Non-pigmented ciliary epithelial cell (primary cell): ENCODE measurements around the gene CHID1.

Source experiments
- DNase-seq: peaks from one replicate; pipeline ENCODE4 v3.0.0-alpha.2; 2010; ENCODE audit warnings: low read depth

CHID1 gene

DNA sequence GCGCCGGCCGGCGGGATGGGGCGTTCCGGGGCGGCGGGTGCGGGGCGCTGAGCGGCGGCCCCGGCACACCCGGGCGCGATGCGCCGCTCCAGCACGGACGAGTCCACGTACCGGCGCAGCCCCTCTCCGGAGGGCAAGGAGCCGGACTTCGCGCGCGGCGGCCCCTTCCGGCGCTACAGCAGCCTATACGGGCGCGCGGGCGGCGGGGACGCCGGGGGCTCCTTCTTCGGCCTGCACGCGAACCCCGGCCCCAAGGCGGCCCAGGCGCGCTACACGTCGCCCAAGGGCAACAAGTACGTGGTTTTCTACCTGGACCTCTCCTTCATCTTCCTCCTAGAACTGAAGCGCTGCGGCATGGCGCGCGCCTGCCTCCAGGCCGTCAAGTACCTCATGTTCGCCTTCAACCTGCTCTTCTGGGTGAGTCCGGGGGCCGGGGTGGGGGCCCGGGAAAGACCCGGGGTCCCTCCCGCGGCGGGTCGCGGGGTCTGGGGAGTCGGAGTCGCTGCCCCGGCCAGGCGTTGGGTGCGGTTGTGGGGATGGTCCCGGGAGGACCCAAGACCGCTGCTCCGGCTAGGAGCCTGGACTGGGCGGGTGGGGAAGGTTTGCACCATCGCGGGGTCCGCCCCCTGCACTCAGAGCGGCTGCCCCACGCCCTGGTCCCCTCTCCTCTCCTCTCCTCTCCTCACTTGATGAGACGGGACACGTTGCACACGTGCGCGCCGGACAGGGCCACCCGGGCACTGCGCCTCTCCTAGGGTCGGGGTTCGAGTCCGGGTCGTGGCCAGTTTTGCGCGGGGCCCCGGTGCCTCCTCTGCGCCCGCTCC lies 60.4 kb downstream of the CHID1 start:
- DNase-seq = no peak

DNA sequence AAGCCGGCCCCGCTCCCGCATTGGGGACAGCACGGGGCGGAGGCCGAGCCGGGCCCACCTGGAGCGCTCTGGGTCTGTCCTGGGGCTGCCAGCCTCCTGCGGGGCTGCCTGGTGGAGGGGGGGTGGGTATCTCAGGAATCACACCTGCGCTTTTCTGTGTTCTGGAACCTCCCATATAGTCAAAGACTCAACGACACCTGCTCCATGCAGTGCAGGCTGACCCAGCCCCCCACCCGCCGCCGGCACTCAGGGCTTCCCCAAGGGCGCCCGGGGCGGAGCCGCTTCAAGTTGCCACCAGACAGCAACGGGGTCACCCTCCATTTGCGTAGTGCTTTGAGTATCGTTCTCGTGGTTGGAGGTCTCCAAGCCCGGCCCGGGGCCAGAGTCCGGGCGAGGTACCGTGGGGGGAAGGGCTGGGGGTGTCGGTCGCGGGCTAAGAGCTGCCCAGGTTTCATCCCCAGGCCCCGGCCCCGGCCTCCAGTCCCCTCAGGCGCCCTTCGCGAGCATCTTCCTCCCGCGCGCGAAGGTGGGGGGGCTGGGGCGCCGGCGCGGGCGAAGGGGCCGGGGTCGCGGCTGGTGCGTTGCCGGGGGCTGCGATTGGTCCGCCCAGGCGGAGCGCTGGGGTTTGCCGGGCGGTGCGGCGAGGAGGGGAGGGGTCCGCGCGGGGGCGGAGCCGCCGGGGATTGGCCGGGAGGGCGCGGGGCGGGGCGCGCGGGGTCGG lies 61.3 kb downstream of the CHID1 start:
- DNase-seq = no peak

DNA sequence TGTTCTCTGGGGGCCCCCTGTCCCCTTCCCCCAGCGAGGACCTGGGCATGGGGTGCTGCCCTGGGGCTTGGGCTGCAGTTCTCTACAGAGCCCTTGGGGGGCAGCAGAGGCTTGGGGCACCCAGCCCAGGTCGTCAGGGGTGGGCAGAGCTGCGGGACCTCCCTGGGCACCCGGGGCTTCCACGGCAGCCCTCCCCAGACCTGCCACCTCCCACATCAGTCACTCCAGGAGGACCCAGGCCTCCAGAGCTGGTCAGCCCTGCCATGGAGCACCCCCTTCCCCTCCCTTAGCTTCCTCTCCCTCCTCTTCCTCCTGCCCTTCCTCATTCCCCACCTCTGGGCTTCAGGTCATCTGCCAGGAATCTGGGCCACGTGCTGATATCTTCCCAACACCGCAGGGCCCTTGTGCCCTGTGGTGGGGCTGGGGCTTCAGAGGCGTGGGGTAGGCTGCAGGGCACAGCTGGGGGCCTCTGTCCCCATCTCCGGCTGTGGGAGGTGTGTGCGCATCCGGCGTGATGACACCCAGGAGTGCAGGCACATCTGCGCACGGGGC lies 62.2 kb downstream of the CHID1 start:
- DNase-seq = no peak

GRCh38 chr11:847876-848275 lies 62.7 kb downstream of the CHID1 start:
- no peak for DNase-seq

DNA sequence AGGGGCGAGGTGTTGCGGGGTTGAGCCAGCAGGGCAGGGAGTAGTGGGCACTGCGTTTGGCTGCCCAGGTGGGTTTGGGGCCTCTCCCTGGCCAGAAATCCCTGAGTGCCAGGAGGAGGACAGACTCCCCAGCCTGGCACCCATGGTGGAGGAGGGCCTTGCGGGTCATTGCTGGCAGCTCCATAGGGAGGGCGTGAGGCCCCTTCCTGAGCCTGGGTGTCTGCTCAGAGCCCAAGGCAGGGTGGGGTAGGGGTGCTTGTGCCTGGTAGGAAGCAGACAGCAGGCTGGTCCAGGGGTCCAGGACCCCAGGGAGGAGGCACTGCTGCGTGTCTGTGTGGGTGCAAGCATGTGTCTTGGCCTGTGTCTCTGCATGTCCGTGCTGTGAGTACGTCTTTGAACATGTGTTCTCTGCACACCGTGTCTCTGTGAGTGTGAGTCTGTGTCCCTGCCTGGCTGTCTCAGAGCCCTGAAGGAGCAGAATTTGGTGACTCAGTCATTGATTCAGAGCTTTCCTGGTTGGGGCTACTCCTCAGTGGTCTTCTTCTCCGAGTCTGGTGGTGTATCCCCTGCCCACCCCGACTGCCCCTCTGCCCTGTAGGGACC lies 64.0 kb downstream of the CHID1 start:
- no peak for DNase-seq

DNA sequence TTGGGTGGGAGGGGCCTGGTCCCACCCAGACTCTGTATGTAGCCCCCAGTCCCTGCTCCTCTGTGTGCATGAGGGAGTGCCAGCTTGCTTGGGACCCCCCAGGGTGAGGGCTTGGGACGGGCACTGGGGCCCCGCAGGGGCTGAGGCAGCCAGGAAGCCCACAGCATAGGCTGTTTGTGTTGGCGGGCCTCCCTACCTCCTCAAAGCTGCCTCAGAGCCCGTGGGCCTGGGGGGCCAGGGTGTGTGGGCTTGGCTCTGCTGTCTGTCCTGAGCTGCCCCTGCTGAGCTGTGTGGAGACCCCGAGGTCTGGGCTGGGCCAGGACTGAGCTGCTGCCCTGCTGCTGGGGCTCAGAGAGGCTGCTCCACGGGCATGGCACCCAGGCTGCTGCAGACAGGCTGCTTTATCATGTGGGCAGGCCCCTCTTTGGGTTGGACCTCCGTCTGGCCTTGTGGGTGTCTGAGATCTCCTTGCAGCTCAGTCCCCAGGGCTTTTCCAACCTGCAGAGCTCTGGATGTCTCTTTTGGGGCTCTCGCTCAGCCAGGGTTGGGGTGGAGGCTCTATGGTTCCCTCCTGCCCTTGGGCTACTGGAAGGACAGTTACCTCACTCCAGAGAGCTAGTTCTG lies 64.6 kb downstream of the CHID1 start:
- no peak for DNase-seq

- DNase-seq = no peak
These were observed 65.6 kb downstream of the CHID1 start for GRCh38 chr11:844693-845644.

DNA sequence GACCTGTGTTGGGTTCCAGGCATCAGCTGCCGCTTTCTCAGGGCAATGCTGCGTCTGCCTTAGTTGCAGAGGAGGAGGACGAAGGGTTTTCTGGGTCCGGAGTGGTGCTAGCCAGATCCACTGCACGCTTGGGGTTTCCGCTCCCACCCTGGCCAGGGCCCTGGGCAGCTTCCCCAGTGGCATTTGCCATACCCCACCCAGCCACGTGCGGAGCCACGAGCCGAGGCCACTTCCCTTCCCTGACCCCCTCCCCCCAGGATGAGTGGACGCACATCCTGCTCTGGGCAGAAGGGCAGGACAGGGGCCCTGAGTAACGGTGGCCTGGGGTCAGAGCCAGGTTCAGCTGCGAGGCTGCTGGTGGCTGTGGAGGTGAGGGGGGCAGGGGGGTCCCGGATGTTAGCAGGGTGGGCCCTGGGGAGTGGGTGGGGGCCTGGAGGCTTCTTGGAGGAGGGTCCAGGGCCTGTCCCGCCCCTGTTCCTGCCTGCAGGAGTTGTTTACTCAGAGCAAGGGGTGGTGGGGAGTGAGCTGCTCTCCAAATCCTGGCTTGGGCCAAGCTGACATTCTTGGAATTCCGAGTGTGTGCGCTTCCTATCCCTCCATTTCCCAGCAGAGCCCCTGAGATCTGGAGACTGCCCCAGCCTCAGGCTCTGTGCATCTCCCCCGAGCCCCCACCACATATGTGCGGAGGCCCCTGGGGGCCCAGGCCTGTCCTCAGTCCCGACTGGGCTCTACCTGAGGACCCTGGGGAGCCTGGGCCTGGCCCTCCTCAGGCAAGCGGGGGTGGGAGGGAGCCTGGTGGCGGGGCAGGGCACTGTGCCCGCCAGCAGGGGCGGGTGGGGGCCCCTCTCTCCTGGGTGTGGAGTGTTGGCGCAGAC lies 66.6 kb downstream of the CHID1 start:
- DNase-seq = peak; percentile 62

DNA sequence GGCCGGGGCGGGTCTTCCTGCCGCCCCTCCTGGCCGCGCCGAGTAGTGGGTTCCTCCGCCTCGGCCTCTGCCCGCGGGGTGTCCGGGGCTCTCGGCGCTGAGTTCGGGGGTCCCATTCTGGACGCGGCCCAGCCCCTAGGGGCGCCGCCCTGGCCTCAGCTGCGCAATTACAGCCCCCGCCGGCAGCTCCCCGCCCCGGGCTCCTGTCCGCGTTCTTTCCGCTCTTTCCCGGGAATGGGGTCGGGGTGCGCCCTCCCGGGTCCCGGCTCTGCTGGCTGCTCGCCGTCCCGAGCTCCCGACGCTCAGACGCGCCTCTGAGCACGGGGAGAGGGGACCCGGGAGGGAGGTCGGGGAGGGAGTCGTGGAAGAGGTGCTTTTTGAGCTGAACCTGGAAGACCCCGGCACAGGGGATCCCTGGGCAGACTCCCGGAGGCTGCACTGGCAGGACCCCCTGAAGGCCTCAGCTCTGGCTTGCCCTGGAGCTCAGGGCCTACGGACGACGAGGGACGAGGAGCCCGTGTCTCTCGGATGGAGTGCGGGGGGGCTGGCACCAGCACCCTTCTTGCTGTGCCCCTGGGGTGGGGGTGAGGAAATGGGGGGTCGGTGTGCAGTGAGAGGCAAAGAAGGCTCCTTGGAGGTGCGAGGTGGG lies 67.4 kb downstream of the CHID1 start:
- no peak for DNase-seq

- no peak for DNase-seq
These were observed 68.1 kb downstream of the CHID1 start, which contains the start of the genes POLR2L and TSPAN4 for GRCh38 chr11:842370-843002. Gene POLR2L, minus strand, starts transcription at chr11:842529. Its CDS starts 21 bp downstream, at chr11:842508. Gene TSPAN4, plus strand, starts transcription at chr11:842852. Its CDS starts 7,453 bp downstream, at chr11:850305.

DNA sequence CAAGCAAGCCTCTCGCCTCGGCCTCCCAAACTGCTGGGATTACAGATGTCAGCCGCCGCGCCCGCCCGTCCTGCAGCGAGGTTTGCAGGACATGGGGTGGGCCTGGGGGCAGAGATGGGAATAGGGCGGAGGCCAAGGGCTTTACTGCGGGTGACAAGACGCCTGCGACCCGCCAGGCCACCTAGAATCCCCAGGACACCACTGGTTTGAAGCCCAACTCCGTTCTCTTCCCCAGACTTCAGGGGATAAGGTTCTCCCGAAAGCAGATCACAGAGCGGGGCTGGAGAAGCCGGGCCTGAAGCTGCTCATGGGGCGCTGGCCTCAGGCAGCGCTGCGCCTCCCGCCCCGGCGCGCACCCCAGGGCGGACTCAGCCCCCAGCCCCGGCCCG lies 68.6 kb downstream of the CHID1 start:
- no peak for DNase-seq

GRCh38 chr11:839875-840617 lies 70.6 kb downstream of the CHID1 start:
- no peak for DNase-seq

DNA sequence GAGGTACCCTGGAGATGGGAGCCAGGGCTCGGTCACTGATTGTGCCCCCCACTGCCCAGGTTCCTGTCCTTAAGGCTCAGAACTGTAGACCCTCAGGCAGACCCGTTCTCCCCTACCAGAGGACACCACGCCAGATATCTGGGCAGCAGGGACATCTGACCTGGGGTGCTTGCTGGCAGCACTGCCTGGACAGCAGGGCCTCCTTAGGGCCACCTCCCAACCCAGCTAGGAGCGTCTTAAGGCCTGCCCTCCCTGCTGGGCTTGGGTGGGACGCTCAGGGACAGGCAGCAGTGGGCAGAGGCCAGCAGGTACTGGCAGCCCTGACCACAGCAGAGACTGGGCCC lies 71.4 kb downstream of the CHID1 start:
- no peak for DNase-seq

- DNase-seq = no peak
These were observed 72.0 kb downstream of the CHID1 start for GRCh38 chr11:838441-839279.

- DNase-seq = no peak
These were observed 72.7 kb downstream of the CHID1 start for GRCh38 chr11:837990-838307.

DNA sequence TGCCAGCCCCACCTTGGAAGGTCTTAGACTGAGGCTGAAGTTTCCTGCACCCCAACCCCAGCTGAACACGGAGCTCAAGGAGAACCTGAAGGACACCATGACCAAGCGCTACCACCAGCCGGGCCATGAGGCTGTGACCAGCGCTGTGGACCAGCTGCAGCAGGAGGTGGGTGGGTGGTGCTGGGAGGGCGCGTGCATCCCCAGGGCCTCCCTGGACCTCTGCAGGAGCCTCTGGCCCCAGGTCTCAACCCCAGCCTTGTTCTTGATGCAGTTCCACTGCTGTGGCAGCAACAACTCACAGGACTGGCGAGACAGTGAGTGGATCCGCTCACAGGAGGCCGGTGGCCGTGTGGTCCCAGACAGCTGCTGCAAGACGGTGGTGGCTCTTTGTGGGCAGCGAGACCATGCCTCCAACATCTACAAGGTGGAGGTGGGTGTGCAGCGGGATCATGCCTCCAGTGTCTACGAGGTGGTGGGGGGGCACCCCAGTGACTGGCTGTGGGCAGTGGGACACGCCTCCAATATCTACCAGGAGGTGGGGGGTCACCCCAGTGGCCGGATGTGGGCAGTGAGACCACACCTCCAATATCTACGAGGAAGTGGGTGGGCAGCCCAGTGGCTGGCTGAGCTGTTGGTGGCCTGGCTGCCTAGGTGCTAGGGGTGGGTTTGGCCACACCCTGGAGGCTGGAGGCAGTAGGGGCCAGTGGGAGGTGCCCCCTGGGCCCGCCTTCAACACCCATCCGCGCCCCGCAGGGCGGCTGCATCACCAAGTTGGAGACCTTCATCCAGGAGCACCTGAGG lies 73.2 kb downstream of the CHID1 start:
- DNase-seq = no peak

GRCh38 chr11:836700-837099 lies 73.9 kb downstream of the CHID1 start:
- no peak for DNase-seq
